ENCODE results near the gene TNFRSF19.

TNFRSF19 gene

DNA sequence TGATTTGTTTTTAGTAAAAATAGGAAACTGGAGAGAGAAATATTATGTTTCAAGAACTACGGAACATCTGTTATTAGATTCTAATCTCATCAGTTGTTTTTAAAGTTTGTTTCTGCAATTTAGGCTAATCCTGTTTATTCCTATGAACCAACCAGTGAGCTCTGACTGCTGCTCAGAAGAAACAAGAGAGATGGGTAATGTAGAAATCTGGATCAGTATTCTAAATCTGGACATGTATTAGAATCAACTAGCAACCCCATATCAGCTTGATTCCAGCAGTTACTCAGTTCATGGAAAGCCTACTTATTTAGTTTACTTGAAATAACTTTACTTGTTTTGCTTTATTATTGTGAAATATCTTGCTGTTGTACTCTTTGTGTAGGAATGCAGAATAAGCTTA is 115.2 kb downstream of the TNFRSF19 start:
- H3K4me3 ChIP-seq (ENCODE audit: low read depth, low read length), result no peak overlapping the region
- DNase-seq (ENCODE audit: low read depth), result no peak
- TF ChIP-seq, protein P1, sequence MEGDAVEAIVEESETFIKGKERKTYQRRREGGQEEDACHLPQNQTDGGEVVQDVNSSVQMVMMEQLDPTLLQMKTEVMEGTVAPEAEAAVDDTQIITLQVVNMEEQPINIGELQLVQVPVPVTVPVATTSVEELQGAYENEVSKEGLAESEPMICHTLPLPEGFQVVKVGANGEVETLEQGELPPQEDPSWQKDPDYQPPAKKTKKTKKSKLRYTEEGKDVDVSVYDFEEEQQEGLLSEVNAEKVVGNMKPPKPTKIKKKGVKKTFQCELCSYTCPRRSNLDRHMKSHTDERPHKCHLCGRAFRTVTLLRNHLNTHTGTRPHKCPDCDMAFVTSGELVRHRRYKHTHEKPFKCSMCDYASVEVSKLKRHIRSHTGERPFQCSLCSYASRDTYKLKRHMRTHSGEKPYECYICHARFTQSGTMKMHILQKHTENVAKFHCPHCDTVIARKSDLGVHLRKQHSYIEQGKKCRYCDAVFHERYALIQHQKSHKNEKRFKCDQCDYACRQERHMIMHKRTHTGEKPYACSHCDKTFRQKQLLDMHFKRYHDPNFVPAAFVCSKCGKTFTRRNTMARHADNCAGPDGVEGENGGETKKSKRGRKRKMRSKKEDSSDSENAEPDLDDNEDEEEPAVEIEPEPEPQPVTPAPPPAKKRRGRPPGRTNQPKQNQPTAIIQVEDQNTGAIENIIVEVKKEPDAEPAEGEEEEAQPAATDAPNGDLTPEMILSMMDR (IDR thresholded peaks at IDR 0.05; ENCODE audit: insufficient read depth, low read depth, low read length, missing control alignments), result no peak

DNA sequence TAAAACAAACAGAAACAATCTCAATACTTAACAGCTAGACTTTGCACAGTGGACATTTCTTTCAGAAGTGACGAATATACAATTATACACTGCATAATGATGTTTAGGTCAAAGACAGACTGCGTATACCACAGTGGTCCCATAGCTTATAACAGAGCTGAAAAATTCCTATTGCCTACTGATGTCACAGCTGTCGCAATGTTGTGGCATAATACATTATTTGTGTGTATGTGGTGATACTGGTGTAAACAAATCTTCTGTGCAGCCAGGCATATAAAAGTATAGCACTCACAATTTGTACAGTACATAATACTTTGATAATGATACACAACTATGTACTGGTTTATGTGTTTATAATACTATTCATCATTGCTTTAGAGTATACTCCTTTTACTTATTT is 116.7 kb downstream of the TNFRSF19 start:
- TF ChIP-seq, protein P1 (IDR thresholded peaks at IDR 0.05; ENCODE audit: insufficient read depth, low read depth, low read length, missing control alignments), result no peak
- DNase-seq (ENCODE audit: low read depth), result no peak
- no peak overlapping the region for H3K4me3 ChIP-seq (ENCODE audit: low read depth, low read length)

DNA sequence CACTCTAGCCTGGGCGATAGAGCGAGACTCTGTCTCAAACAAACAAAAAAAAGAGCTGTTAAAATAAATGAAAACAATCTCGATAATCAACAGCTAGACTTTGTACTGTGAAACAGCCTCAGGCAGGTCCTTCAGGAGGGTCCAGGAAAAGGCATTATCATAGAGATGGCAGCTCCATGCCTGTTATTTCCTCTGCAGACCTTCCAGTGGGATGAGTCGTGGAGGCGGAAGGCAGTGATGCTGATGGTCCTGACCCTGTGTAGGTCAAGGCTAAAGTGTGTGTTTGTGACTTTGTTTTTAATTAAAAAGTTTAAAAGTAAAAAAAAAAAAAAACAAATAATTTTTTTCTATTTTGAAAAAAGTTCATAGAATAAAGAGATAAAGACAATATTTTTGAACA is 117.4 kb downstream of the TNFRSF19 start:
- no peak overlapping the region for H3K4me3 ChIP-seq (ENCODE audit: low read depth, low read length)
- no peak for DNase-seq (ENCODE audit: low read depth)
- TF ChIP-seq, protein P1 (IDR thresholded peaks at IDR 0.05; ENCODE audit: insufficient read depth, low read depth, low read length, missing control alignments), result no peak

DNA sequence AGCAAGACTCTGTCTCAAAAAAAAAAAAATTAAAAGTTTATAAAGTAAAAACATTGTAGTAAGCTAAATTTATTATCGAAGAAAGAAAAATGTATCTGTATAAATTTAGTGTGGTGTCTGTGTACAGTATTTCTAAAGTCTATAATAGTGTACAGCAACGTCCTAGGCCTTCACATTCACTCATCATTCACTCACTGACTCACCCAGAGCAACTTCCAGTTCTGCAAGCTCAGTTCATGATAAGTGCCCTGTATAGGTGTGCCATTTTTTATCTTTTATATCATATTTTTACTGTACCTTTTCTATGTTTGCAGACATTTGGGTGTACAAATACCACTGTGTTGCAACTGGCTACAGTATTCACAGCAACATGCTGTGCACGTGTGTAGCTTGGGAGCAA is 118.1 kb downstream of the TNFRSF19 start:
- TF ChIP-seq, protein P1 (IDR thresholded peaks at IDR 0.05; ENCODE audit: insufficient read depth, low read depth, low read length, missing control alignments), result no peak
- no peak for DNase-seq (ENCODE audit: low read depth)
- H3K4me3 ChIP-seq (ENCODE audit: low read depth, low read length), result no peak overlapping the region

DNA sequence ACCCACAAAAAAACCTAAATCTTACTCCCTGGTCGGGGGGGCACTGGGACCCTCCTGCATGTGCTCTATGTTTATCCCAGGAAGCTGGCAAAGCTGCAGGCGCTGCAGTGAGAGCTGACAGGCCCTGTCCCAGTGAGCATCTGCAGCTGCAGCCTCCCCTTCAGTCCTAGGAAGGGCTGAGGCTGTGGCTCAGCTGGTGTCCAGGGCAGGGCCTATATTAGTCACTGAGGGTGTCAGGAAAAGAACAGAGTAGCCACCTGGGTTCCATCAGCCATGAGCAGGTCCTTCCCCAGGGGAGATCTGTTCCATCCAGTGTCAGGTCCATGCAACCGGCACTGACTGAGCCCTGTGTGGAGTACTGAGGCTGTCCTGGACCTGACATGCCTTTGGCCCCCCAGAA is 120.5 kb downstream of the TNFRSF19 start:
- TF ChIP-seq, protein P1 (IDR thresholded peaks at IDR 0.05; ENCODE audit: insufficient read depth, low read depth, low read length, missing control alignments), result no peak
- no peak for DNase-seq (ENCODE audit: low read depth)
- H3K4me3 ChIP-seq (ENCODE audit: low read depth, low read length), result no peak overlapping the region

DNA sequence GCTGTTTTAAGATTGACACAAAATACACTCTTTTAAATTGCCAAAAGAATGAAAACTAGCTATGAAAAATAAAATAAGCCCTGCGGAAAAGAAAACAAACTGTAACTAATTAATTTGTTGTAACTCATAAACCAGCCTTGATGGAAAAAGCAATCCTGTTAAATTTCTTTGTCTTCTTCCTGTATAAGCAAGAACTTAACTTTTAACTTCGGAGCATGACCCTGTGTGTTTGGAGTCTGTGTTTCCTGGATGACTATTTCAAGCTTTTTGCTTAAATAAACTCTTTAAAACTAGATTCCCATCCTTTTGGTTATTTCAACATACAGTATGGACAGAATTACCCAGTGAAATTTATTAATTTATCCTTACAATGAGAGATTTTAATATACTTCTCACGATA is 122.6 kb downstream of the TNFRSF19 start:
- TF ChIP-seq, protein P1 (IDR thresholded peaks at IDR 0.05; ENCODE audit: insufficient read depth, low read depth, low read length, missing control alignments), result no peak
- H3K4me3 ChIP-seq (ENCODE audit: low read depth, low read length), result no peak overlapping the region
- DNase-seq (ENCODE audit: low read depth), result no peak

DNA sequence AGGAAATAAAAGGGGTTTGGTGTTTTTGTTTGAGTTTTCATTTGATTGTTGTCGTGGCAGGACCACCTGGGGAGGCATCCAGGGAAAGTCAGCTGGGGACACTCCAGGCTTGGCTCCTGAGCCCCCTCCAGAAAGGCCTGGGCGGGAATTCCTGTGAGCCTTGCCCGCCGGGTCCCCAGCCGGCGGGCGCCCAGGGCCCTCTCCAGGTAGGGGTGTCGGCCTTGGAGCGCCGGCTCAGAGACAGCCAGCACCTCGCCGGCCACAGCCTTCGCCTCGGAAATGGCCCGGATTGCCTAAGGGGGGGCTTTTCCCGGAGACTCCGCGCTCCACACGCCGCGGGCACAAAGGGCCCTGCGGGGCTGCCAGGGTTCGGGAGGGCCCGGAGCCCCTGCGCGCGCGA is 125.0 kb downstream of the TNFRSF19 start:
- H3K4me3 ChIP-seq (ENCODE audit: low read depth, low read length), result no peak overlapping the region
- no peak for DNase-seq (ENCODE audit: low read depth)
- TF ChIP-seq, protein P1 (IDR thresholded peaks at IDR 0.05; ENCODE audit: insufficient read depth, low read depth, low read length, missing control alignments), result no peak

Measured in GM12865 (cell line).